Fibroblast of upper back skin (primary cell): ENCODE results near the gene ATP1A1.

Experiments used
- DNase-seq: peaks from one replicate; pipeline ENCODE4 v3.0.0-alpha.2; 2013

ATP1A1 gene

DNA sequence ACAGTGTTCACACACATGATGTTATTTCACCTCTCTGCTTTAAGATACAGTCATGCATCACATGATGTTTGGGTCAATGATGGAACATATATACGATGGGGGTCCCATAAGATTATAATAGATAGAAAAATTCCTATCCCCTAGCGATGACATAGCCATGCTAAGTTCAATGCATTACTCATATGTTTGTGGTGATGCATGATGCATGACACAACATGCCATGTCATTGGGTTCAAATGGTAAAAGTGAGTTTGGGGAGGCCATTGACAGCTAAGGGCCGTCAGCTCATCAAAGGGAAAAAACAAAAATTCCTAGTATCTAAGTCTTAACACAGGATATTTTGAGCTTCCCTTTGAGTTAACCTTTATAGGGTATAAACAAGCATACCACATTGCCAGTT, 73.6 kb downstream of the ATP1A1 start:
- DNase-seq, result no peak

DNA sequence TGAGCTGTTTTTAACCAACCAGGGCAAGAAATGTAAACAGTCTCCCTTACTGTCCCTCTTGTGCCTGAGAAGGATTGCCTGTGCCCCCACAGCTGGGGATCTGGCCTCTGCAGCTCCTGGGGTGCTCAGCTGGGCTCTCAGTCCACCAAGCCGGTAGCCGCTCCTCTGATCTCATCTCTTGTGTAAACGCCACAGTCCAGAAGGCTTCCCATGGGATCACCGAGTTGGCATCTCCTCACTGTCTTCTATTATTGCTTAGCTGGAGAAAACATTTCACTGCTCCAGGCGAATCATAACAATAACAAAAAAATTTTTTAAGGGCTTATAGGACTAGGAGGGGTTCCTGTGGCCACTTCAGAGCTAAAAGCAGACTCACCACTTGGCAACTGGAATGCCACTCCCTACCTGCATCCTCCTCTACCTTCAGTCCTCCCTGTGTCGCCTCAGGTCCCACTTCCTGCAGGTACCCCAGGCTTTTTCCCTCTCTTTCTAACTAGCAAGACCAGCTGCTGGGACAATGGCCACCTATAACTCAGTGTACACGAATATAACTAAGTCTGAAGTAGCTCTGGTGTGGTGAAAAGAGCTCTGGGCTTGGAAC, 75.8 kb downstream of the ATP1A1 start:
- DNase-seq, result no peak

DNA sequence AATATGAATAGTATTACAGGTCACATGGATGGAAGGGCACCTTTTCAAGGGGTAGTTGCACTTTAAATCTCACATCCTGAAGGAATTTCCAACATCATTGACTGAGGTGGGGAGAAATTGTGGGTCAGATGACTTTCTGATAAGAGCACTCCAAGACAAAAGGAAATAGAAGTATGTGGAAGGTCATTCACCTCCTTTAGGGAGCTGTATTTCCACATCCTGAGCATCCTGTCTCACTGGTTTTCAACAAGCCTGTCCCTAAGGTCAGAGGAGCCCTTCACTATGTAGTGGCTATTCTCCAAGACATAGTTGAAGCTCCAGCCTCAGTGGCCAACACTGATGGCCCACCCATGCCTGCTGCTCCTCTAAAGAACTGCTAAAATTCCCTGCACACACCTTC, 76.5 kb downstream of the ATP1A1 start:
- DNase-seq, result no peak

DNA sequence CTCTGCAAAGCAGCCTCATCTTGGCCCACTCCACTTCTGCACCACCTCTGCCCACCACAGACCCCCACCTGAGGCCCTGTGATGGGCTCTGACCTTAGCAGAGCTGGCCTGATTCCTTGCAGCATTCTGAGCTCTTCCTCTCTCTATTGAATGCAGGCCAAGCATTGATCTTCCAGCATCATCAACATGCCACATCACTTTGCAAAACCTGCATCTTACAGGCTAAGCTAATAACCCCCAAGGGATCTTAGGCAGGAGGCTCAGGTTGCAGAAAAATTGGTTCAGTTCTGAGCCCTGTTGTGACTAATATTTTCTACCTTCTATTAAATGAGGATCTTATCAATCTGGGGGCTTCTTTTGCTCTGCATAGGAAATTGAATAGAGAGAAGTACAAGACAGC, 78.7 kb downstream of the ATP1A1 start:
- no peak for DNase-seq

DNA sequence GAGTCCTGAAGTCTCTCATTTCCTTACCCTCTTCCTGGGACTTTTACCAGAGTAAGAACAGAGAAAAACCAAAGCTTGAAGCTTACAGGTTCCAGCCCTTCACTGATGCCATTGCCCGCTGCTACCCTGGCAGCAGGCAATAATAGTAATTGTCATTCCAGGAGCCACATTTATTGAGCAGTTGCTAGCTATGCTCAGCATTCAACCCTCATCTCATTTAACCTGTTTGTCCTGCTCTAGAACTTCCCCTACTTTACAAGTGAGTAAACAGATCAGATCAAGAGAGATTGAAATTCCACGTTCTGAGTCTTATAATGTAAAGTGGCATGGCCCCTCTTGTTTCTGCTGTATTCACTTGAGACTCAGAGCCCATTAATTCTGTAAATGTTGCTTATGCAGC, 80.4 kb downstream of the ATP1A1 start:
- DNase-seq, result no peak

DNA sequence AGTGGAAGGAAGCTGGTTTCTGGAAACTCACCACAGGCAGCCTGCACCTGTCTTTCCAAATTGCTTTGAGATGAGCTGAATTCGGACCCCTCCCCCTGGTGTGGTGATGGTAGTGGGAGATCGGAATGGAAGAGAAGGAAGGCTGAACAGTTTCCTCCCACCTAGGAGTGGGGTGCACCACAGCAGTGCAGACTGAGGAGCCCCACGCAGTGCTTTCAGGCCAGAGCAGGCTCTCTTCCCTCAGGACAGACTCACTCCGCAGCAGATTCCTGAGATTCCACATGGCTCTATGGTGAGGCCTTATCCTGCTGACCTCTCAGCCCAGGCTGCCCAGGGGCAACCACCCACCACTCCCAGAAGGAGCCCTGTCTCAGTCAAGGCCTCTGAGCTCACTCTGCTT, 80.9 kb downstream of the ATP1A1 start:
- DNase-seq, result no peak
